HG03354 (cell line): ENCODE results near the gene FOXD2.
"Not testable (repeated sequence)": the region's sequence is repeated elsewhere in the genome, so short reads cannot be mapped to it uniquely, and the experiment has no call there.

ENCODE experiments used
- ATAC-seq: cut with Tn5 transposase; IDR thresholded peaks from one replicate; pipeline ENCODE4 v1.9.1; 2021; ENCODE audit warnings: mild to moderate bottlenecking; ENCODE audit not compliant: unreplicated experiment, poor library complexity, severe bottlenecking

Gene FOXD2

GRCh38 chr1:47456250-47456649 lies 18.4 kb downstream of the FOXD2 start:
- ATAC-seq = no peak

GRCh38 chr1:47457547-47457946 lies 19.7 kb downstream of the FOXD2 start:
- ATAC-seq = not testable (repeated sequence)

GRCh38 chr1:47459253-47459788 lies 21.5 kb downstream of the FOXD2 start:
- ATAC-seq = no peak

GRCh38 chr1:47460040-47460439 lies 22.2 kb downstream of the FOXD2 start:
- no peak for ATAC-seq

GRCh38 chr1:47460456-47460855 lies 22.6 kb downstream of the FOXD2 start:
- no peak for ATAC-seq

GRCh38 chr1:47465605-47466004 lies 27.8 kb downstream of the FOXD2 start:
- no peak for ATAC-seq

GRCh38 chr1:47468709-47469389 lies 31.0 kb downstream of the FOXD2 start:
- ATAC-seq = no peak

- ATAC-seq = no peak
These were observed 31.5 kb downstream of the FOXD2 start for GRCh38 chr1:47469390-47469759.

- ATAC-seq = no peak
These were observed 32.1 kb downstream of the FOXD2 start for GRCh38 chr1:47469910-47470309.

GRCh38 chr1:47471163-47471562 lies 33.3 kb downstream of the FOXD2 start:
- ATAC-seq = no peak

- no peak for ATAC-seq
These were observed 36.7 kb downstream of the FOXD2 start for GRCh38 chr1:47474278-47475193.

- no peak for ATAC-seq
These were observed 39.8 kb downstream of the FOXD2 start for GRCh38 chr1:47477595-47478080.

- no peak for ATAC-seq
These were observed 40.2 kb downstream of the FOXD2 start for GRCh38 chr1:47478090-47478489.

- no peak for ATAC-seq
These were observed 41.8 kb downstream of the FOXD2 start for GRCh38 chr1:47479664-47480063.

- no peak for ATAC-seq
These were observed 44.1 kb downstream of the FOXD2 start for GRCh38 chr1:47481936-47482335.

- no peak for ATAC-seq
These were observed 44.9 kb downstream of the FOXD2 start for GRCh38 chr1:47482786-47483185.

GRCh38 chr1:47483651-47484050 lies 45.8 kb downstream of the FOXD2 start:
- no peak for ATAC-seq

- ATAC-seq = no peak
These were observed 48.0 kb downstream of the FOXD2 start for GRCh38 chr1:47485817-47486216.

- no peak for ATAC-seq
These were observed 49.5 kb downstream of the FOXD2 start for GRCh38 chr1:47487332-47487731.

GRCh38 chr1:47487850-47488450 lies 50.1 kb downstream of the FOXD2 start:
- no peak for ATAC-seq
